OCI-M1 (cell line): ENCODE data around the gene PALS2.

Experiments used
- DNase-seq: peaks from one replicate; lab custom pipeline; 2025; lab: John Stamatoyannopoulos, UW

PALS2 gene

GRCh38 chr7:24591152-24591551 lies 17.9 kb downstream of the PALS2 start:
- DNase-seq = peak; percentile 47

DNA sequence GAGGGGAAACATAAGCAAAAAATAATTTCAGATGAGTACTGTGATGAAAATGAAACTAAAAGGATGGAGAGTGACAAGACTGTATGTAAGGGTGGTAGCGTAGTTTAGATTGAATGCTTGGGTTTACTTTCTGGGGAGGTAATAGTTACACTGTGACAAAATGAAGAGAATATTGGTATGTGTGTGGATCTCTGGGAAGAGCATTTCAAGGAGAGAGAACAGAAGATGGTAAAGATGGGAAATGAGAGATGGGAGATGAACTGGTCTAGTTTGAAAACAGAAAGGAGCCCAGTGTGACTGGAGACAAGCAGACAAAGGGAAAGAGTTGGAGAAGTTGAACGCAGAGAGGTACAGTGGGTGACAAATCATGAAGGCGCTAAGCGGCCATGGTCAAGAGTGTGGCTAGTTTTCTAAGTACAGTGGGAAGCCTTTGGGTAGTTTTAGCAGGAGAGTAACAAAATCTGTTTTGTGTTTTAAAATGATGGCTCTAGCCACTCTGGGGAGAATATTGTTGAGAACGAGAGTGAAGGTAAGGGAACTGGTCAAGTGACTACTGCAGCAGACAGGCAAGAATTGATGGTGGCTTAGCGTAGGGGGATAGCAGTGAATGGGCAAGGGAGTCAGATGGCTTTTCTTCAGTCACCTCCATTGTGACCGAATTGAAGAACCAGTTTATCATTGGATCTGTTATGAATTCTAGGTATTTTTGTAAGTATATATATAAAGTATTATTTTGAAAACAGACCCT lies 22.6 kb downstream of the PALS2 start:
- DNase-seq = peak; percentile 61

GRCh38 chr7:24597014-24597413 lies 23.8 kb downstream of the PALS2 start:
- peak; percentile 14 for DNase-seq

- DNase-seq = peak; percentile 18
Measured at GRCh38 chr7:24601600-24601999, 28.3 kb downstream of the PALS2 start.

DNA sequence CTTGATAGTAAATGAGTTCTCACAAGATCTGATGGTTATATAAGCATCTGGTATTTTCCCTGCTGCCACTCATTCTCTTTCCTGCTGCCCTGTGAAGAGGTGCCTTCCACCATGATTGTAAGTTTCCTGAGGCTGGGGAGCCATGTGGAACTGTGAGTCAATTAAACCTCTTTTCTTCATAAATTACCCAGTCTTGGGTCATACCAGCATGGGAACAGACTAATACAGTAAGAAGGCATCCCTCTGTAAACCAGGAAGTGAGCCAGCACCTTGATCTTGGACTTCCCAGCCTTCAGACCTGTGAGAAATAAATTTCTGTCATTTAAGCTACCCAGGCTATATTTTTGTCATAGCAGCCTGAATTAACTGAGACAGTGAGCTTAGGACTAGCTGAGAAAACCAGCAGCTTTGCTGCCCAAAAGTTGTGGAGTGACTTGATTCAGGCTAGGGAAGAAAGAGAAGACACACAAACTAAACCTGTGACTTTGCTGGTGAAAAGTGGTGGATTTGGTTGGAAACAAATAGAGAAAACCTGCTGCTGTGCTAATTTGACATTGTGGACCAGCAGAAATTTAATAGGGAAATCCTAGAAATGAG lies 29.7 kb downstream of the PALS2 start:
- DNase-seq = no peak

- DNase-seq = no peak
Measured at GRCh38 chr7:24604630-24605029, 31.4 kb downstream of the PALS2 start.

DNA sequence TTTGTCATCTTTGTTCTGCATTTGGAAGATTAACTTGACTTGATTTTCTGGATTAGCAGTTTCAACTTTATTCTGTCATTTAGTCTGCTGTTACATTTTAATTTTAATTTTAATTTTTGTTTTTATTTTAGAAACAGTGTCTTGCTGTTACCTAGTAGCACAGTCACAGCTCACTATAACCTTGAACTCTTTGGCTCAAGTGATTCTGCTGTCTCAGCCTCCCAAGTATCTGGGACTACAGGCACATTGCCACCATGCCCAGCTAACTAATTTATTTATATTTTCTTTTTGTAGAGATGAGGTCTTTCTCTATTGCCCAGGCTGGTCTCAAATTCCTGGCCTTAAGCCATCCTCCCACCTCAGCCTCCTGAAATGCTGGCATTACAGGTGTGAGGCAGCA lies 35.3 kb downstream of the PALS2 start:
- no peak for DNase-seq

- DNase-seq = no peak
Measured at GRCh38 chr7:24609059-24609458, 35.8 kb downstream of the PALS2 start.

- no peak for DNase-seq
Measured at GRCh38 chr7:24609570-24609969, 36.3 kb downstream of the PALS2 start.

GRCh38 chr7:24611130-24611529 lies 37.9 kb downstream of the PALS2 start:
- DNase-seq = no peak

DNA sequence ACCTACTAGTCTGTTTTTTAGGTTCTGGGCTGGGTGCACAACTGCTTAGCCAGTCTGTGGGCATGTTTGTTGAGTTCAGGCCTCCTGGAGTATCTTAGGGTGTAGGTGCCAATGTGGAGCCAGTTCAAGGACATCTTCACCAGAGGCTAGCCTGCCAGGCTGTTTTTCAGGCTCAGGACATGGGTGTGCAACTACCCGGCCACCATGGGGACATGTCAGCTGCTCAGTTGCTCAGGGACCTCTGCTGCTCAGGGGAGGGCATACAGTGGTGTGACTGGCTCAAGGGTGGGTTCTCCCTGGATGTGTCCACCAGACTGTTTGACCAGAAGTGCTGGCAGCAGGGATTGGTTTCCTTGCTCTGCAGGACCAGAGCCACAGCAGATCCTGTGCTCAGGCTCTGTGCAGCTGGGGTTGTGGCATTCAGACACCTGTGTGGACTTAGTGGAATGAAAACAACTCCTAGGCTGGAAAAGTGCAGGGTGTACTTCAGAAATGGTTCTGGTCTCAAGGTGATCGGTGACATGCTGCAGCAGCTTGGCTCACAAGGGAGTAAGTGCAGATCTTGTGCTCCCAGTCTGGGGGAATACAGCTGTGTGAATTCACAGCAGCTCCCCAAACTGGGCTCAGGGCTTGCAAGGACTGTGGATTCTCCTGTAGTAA lies 44.8 kb downstream of the PALS2 start:
- no peak for DNase-seq

DNA sequence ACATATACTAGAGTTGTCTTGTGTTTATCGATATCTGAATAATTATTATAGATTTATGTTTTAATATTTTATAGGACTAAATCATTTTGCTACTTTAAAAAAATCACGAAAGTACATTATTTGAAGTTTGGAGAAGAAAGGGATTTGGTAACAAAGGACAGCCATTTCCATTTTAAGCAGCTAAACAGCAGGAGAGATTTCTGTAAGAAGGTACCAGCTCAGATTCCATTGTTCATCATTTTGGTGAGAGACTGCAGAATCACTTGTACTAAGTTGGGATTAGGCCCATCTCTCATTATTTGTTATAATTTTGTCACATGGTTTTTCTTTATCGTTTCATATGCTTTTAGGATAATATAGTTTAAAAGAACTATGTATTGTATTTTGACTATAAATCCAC lies 46.7 kb downstream of the PALS2 start:
- no peak for DNase-seq

DNA sequence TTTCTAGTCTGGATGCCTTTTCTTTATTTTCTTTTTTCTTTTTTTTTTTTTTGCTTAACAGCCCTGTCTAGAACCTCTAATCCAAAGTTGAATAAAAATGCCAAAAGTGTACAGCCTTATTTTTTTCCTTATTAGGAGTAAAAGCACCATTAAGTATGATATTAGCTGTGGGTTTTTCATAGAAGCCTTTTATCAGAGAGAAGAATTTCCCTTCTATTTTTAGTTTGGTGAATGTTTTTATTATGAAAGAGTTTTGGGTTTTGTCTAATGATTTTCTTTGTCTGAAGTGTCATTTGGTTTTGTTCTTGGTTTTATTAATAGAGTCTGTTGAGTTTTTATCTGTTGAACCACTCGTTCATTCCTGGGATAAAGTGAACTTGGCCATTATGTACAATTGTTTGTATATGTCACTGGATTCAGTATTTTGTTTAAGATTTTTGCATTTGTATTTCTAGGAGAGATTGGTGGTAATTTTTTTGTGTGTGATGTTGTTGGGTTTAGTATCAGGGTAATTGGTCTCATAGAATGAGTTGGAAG lies 49.5 kb downstream of the PALS2 start:
- no peak for DNase-seq
